ENCODE data around the gene LARP4B.

DNA sequence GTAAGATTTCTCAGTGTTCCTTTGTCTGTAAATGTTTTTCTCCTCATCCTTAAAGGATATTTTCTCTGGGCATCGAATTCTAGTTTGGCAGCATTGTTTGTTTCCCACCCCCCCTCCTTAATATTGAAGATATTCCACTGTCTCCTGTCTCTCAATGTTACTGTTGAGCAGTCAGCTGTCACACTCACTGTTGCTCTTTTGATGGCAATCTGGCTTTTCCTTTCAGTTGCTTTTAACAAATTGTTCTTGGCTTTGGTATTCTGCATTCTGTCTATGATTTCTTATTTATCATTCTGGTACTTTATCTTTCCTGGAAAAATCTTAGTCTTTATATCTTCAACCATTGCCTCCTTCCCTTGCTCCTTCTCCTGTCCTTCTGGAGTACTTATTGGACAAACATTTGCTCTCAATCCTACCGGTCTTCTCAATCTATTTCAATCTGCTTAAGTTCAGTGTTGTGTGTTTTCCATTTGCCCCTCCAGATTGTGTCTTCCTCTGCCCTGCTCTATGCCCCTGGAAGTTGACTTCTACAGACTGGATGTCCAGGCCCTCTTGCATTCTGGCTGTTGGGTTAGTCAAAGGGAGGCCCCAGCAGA, 47.4 kb upstream of the LARP4B start:
- no peak for TF ChIP-seq EZH2 (IDR thresholded peaks at IDR 0.05; ENCODE audit: insufficient read depth, low read length)
- TF ChIP-seq, protein P1, sequence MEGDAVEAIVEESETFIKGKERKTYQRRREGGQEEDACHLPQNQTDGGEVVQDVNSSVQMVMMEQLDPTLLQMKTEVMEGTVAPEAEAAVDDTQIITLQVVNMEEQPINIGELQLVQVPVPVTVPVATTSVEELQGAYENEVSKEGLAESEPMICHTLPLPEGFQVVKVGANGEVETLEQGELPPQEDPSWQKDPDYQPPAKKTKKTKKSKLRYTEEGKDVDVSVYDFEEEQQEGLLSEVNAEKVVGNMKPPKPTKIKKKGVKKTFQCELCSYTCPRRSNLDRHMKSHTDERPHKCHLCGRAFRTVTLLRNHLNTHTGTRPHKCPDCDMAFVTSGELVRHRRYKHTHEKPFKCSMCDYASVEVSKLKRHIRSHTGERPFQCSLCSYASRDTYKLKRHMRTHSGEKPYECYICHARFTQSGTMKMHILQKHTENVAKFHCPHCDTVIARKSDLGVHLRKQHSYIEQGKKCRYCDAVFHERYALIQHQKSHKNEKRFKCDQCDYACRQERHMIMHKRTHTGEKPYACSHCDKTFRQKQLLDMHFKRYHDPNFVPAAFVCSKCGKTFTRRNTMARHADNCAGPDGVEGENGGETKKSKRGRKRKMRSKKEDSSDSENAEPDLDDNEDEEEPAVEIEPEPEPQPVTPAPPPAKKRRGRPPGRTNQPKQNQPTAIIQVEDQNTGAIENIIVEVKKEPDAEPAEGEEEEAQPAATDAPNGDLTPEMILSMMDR (IDR thresholded peaks at IDR 0.05; ENCODE audit: insufficient read depth, low read depth, low read length): no peak

Data from astrocyte (in vitro differentiated cells and primary cell).